ENCODE results near the gene SLC8A1. TPM values are rescaled to one million over a fixed set of nuclear protein-coding genes. Genes with fewer than 3 reads are reported as not detected.

Gene SLC8A1
- total and polyA plus RNA-seq, 2 donors, result 0.46 to 20.4 TPM

- Histone ChIP-seq H3K9me3 (ENCODE audit: control insufficient read depth in 2 of 2, insufficient read depth in 1 of 2, low read length in 1 of 2) (no peaks in the 10 kb centered on the region), H3K36me3 (ENCODE audit: control insufficient read depth in 2 of 2, insufficient read depth in 2 of 2, low read length in 1 of 2) (no peaks in the 10 kb centered on the region), H3K4me3 (ENCODE audit: low read length in 2 of 2) (no peak overlapping the region), H3K27ac (ENCODE audit: low read depth in 1 of 2, low read length in 1 of 2) (no peak overlapping the region), H3K27me3 (ENCODE audit: control insufficient read depth in 2 of 2, insufficient read depth in 1 of 2, low read length in 1 of 2) (no peaks in the 10 kb centered on the region), H3K4me1 (ENCODE audit: control insufficient read depth in 2 of 2, insufficient read depth in 2 of 2, low read length in 2 of 2) (no peaks in the 10 kb centered on the region)
- DNase-seq (ENCODE audit: low read depth in 6 of 9, low spot score in 9 of 9), result no peak
- WGBS, result over 99% methylated on average over 2 of the region's 2 CpGs
These were observed 81.9 kb downstream of the SLC8A1 start for GRCh38 chr2:40370007-40370395.

GRCh38 chr2:40369267-40370006 is 82.5 kb downstream of the SLC8A1 start:
- no peaks in the 10 kb centered on the region for H3K36me3 ChIP-seq (ENCODE audit: control insufficient read depth in 2 of 2, insufficient read depth in 2 of 2, low read length in 1 of 2)
- H3K27me3 ChIP-seq (ENCODE audit: control insufficient read depth in 2 of 2, insufficient read depth in 1 of 2, low read length in 1 of 2), result no peaks in the 10 kb centered on the region
- H3K4me1 ChIP-seq (ENCODE audit: control insufficient read depth in 2 of 2, insufficient read depth in 2 of 2, low read length in 2 of 2), result no peaks in the 10 kb centered on the region
- no peak overlapping the region for H3K27ac ChIP-seq (ENCODE audit: low read depth in 1 of 2, low read length in 1 of 2)
- DNase-seq (ENCODE audit: low read depth in 6 of 9, low spot score in 9 of 9), result no peak
- H3K9me3 ChIP-seq (ENCODE audit: control insufficient read depth in 2 of 2, insufficient read depth in 1 of 2, low read length in 1 of 2), result no peaks in the 10 kb centered on the region
- H3K4me3 ChIP-seq (ENCODE audit: low read length in 2 of 2), result no peak overlapping the region
- 99% methylated on average over 3 of the region's 3 CpGs for WGBS

GRCh38 chr2:40367652-40368051 is 84.2 kb downstream of the SLC8A1 start:
- 96% methylated on average over 2 of the region's 2 CpGs for WGBS
- H3K4me1 ChIP-seq (ENCODE audit: control insufficient read depth in 2 of 2, insufficient read depth in 2 of 2, low read length in 2 of 2), result no peaks in the 10 kb centered on the region
- no peak overlapping the region for H3K27ac ChIP-seq (ENCODE audit: low read depth in 1 of 2, low read length in 1 of 2)
- no peaks in the 10 kb centered on the region for H3K36me3 ChIP-seq (ENCODE audit: control insufficient read depth in 2 of 2, insufficient read depth in 2 of 2, low read length in 1 of 2)
- no peak overlapping the region for H3K4me3 ChIP-seq (ENCODE audit: low read length in 2 of 2)
- H3K9me3 ChIP-seq (ENCODE audit: control insufficient read depth in 2 of 2, insufficient read depth in 1 of 2, low read length in 1 of 2), result no peaks in the 10 kb centered on the region
- H3K27me3 ChIP-seq (ENCODE audit: control insufficient read depth in 2 of 2, insufficient read depth in 1 of 2, low read length in 1 of 2), result no peaks in the 10 kb centered on the region
- no peak for DNase-seq (ENCODE audit: low read depth in 6 of 9, low spot score in 9 of 9)

- DNase-seq (ENCODE audit: low read depth in 6 of 9, low spot score in 9 of 9), result no peak
- no peaks in the 10 kb centered on the region for H3K27me3 ChIP-seq (ENCODE audit: control insufficient read depth in 2 of 2, insufficient read depth in 1 of 2, low read length in 1 of 2)
- no peak overlapping the region for H3K4me3 ChIP-seq (ENCODE audit: low read length in 2 of 2)
- WGBS, result over 99% methylated on average over 2 of the region's 2 CpGs
- H3K27ac ChIP-seq (ENCODE audit: low read depth in 1 of 2, low read length in 1 of 2), result no peak overlapping the region
- no peaks in the 10 kb centered on the region for H3K9me3 ChIP-seq (ENCODE audit: control insufficient read depth in 2 of 2, insufficient read depth in 1 of 2, low read length in 1 of 2)
- H3K4me1 ChIP-seq (ENCODE audit: control insufficient read depth in 2 of 2, insufficient read depth in 2 of 2, low read length in 2 of 2), result no peaks in the 10 kb centered on the region
- no peaks in the 10 kb centered on the region for H3K36me3 ChIP-seq (ENCODE audit: control insufficient read depth in 2 of 2, insufficient read depth in 2 of 2, low read length in 1 of 2)
These were observed 84.9 kb downstream of the SLC8A1 start for GRCh38 chr2:40367032-40367431.

- Histone ChIP-seq H3K27ac (ENCODE audit: low read depth in 1 of 2, low read length in 1 of 2) (no peak overlapping the region), H3K4me3 (ENCODE audit: low read length in 2 of 2) (peak overlapping the region in 1 of 2 donors; percentile 2), H3K36me3 (ENCODE audit: control insufficient read depth in 2 of 2, insufficient read depth in 2 of 2, low read length in 1 of 2) (no peaks in the 10 kb centered on the region), H3K4me1 (ENCODE audit: control insufficient read depth in 2 of 2, insufficient read depth in 2 of 2, low read length in 2 of 2) (no peaks in the 10 kb centered on the region), H3K27me3 (ENCODE audit: control insufficient read depth in 2 of 2, insufficient read depth in 1 of 2, low read length in 1 of 2) (no peaks in the 10 kb centered on the region), H3K9me3 (ENCODE audit: control insufficient read depth in 2 of 2, insufficient read depth in 1 of 2, low read length in 1 of 2) (no peaks in the 10 kb centered on the region)
- DNase-seq (ENCODE audit: low read depth in 6 of 9, low spot score in 9 of 9), result no peak
- WGBS, result 44% methylated on average over 3 of the region's 3 CpGs
These were observed 87.6 kb downstream of the SLC8A1 start for GRCh38 chr2:40364151-40364874.

GRCh38 chr2:40363631-40364030 is 88.3 kb downstream of the SLC8A1 start:
- Histone ChIP-seq H3K4me3 (ENCODE audit: low read length in 2 of 2) (no peak overlapping the region), H3K4me1 (ENCODE audit: control insufficient read depth in 2 of 2, insufficient read depth in 2 of 2, low read length in 2 of 2) (no peaks in the 10 kb centered on the region), H3K27ac (ENCODE audit: low read depth in 1 of 2, low read length in 1 of 2) (no peak overlapping the region), H3K9me3 (ENCODE audit: control insufficient read depth in 2 of 2, insufficient read depth in 1 of 2, low read length in 1 of 2) (no peaks in the 10 kb centered on the region), H3K36me3 (ENCODE audit: control insufficient read depth in 2 of 2, insufficient read depth in 2 of 2, low read length in 1 of 2) (no peaks in the 10 kb centered on the region), H3K27me3 (ENCODE audit: control insufficient read depth in 2 of 2, insufficient read depth in 1 of 2, low read length in 1 of 2) (no peaks in the 10 kb centered on the region)
- DNase-seq (ENCODE audit: low read depth in 6 of 9, low spot score in 9 of 9), result no peak
- 97% methylated on average over 6 of the region's 6 CpGs for WGBS

- H3K36me3 ChIP-seq (ENCODE audit: control insufficient read depth in 2 of 2, insufficient read depth in 2 of 2, low read length in 1 of 2), result no peaks in the 10 kb centered on the region
- H3K27me3 ChIP-seq (ENCODE audit: control insufficient read depth in 2 of 2, insufficient read depth in 1 of 2, low read length in 1 of 2), result no peaks in the 10 kb centered on the region
- no peaks in the 10 kb centered on the region for H3K9me3 ChIP-seq (ENCODE audit: control insufficient read depth in 2 of 2, insufficient read depth in 1 of 2, low read length in 1 of 2)
- no peak for DNase-seq (ENCODE audit: low read depth in 6 of 9, low spot score in 9 of 9)
- 96% methylated on average over 1 of the region's 1 CpG for WGBS
- H3K4me3 ChIP-seq (ENCODE audit: low read length in 2 of 2), result no peak overlapping the region
- no peak overlapping the region for H3K27ac ChIP-seq (ENCODE audit: low read depth in 1 of 2, low read length in 1 of 2)
- H3K4me1 ChIP-seq (ENCODE audit: control insufficient read depth in 2 of 2, insufficient read depth in 2 of 2, low read length in 2 of 2), result no peaks in the 10 kb centered on the region
These were observed 88.7 kb downstream of the SLC8A1 start for GRCh38 chr2:40363231-40363630.

- H3K4me1 ChIP-seq (ENCODE audit: control insufficient read depth in 2 of 2, insufficient read depth in 2 of 2, low read length in 2 of 2), result no peaks in the 10 kb centered on the region
These were observed 90.4 kb downstream of the SLC8A1 start for GRCh38 chr2:40361478-40361877.

GRCh38 chr2:40360652-40361051 is 91.2 kb downstream of the SLC8A1 start:
- WGBS, result 99% methylated on average over 1 of the region's 1 CpG
- no peaks in the 10 kb centered on the region for H3K9me3 ChIP-seq (ENCODE audit: control insufficient read depth in 2 of 2, insufficient read depth in 1 of 2, low read length in 1 of 2)
- no peak for DNase-seq (ENCODE audit: low read depth in 6 of 9, low spot score in 9 of 9)
- no peaks in the 10 kb centered on the region for H3K27me3 ChIP-seq (ENCODE audit: control insufficient read depth in 2 of 2, insufficient read depth in 1 of 2, low read length in 1 of 2)
- no peaks in the 10 kb centered on the region for H3K4me1 ChIP-seq (ENCODE audit: control insufficient read depth in 2 of 2, insufficient read depth in 2 of 2, low read length in 2 of 2)
- H3K36me3 ChIP-seq (ENCODE audit: control insufficient read depth in 2 of 2, insufficient read depth in 2 of 2, low read length in 1 of 2), result no peaks in the 10 kb centered on the region
- no peak overlapping the region for H3K27ac ChIP-seq (ENCODE audit: low read depth in 1 of 2, low read length in 1 of 2)
- no peak overlapping the region for H3K4me3 ChIP-seq (ENCODE audit: low read length in 2 of 2)

More at GRCh38 chr2:40361478-40361877, 90.4 kb downstream of the SLC8A1 start:
- Histone ChIP-seq H3K9me3 (ENCODE audit: control insufficient read depth in 2 of 2, insufficient read depth in 1 of 2, low read length in 1 of 2) (no peaks in the 10 kb centered on the region), H3K27ac (ENCODE audit: low read depth in 1 of 2, low read length in 1 of 2) (no peak overlapping the region), H3K27me3 (ENCODE audit: control insufficient read depth in 2 of 2, insufficient read depth in 1 of 2, low read length in 1 of 2) (no peaks in the 10 kb centered on the region), H3K36me3 (ENCODE audit: control insufficient read depth in 2 of 2, insufficient read depth in 2 of 2, low read length in 1 of 2) (no peaks in the 10 kb centered on the region), H3K4me3 (ENCODE audit: low read length in 2 of 2) (no peak overlapping the region)
- WGBS, result 98% methylated on average over 4 of the region's 4 CpGs
- no peak for DNase-seq (ENCODE audit: low read depth in 6 of 9, low spot score in 9 of 9)

Data from thymus (tissue), 11 donors.